HUES48 (cell line): Measurements from ENCODE around the gene SUSD6.

Source experiments
- H3K27ac ChIP-seq: one replicate; pipeline ENCODE4 v1.7.0; 2013; ENCODE audit warnings: low read depth, low read length, inconsistent platforms
- H3K27me3 ChIP-seq: 2 replicates; pipeline ENCODE4 v1.6.1; 2013; ENCODE audit warnings: mild to moderate bottlenecking, low read length; ENCODE audit not compliant: control insufficient read depth, insufficient read depth
- H3K36me3 ChIP-seq: 2 replicates; pipeline ENCODE4 v1.6.1; 2013; ENCODE audit warnings: low read length; ENCODE audit not compliant: control insufficient read depth, insufficient read depth
- H3K4me1 ChIP-seq: 2 replicates; pipeline ENCODE4 v1.6.1; 2013; ENCODE audit warnings: mild to moderate bottlenecking, low read length; ENCODE audit not compliant: control insufficient read depth, insufficient read depth
- H3K4me3 ChIP-seq: 2 replicates; pipeline ENCODE4 v1.5.1; 2013; ENCODE audit warnings: mild to moderate bottlenecking, low read depth, low read length
- H3K9ac ChIP-seq: 2 replicates; pipeline ENCODE4 v1.6.1; 2013; ENCODE audit warnings: mild to moderate bottlenecking, low read depth, low read length, moderate library complexity
- H3K9me3 ChIP-seq: 2 replicates; pipeline ENCODE4 v1.6.1; 2013; ENCODE audit warnings: low read length; ENCODE audit not compliant: control insufficient read depth, insufficient read depth

SUSD6 gene

DNA sequence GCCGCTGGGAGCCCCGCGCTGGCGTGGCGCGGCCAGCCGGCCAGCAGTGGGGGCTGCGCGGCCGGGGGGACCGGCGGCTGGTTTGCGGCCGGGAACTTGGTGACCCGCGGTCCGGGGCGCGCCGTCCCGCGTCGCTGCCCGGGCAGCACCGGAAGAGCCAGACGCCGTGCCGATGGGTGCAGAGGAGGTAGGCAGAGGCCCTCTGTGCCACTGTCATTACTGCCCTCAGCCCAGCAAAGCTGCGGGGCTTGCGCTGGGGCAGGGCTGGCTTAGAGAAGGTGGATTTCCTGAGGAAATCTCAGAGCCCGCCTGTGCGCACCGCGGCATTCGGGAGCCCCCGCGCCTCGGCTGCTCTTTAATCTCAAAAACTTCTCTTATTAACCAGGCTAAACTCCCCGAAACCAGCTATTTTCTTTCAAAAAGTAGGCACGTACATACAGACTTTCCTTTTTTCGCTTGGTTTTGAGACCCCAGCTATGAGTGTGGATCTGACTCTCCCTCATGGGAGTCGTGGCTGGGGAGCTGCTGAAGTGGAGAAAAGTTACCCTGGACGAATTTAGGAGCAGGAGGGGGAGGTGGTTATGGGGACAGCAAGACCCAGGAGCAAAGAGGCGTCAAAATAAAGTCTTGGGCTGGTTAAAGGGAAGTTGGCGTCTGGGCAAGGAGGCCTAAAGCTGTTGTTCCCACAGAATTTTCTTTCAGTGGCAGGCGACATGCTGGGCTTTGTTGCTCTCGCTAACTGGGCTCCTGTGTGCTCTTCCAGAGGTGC, 802 bp downstream of the SUSD6 start:
- H3K27ac ChIP-seq = peak overlapping the region; percentile 43
- peak overlapping the region; percentile 74 for H3K4me3 ChIP-seq
- H3K36me3 ChIP-seq = no peaks in the 10 kb centered on the region
- H3K9me3 ChIP-seq = no peaks in the 10 kb centered on the region
- H3K4me1 ChIP-seq = peaks cover 11% of the 10 kb centered on the region
- H3K9ac ChIP-seq = no peak overlapping the region
- peaks cover 7% of the 10 kb centered on the region; the same call in 1 of the 2 replicates for H3K27me3 ChIP-seq

DNA sequence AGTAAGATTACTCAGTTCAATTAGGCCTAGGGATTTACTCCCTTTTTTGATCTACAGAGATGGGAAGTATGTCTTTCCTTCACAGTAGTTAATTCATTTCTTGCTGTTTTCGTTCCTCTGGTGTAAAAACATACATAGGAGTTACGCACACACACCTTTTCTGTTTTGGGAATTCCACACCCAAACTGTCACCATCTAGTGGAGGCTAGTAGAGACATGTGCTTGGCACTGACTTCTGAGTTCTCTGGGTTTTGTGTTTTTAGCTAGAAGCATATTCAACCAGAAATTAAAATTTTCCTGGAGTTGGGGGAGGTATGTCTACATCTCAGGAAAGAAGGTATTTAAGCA, 1.4 kb downstream of the SUSD6 start:
- Histone ChIP-seq H3K9me3 (no peaks in the 10 kb centered on the region), H3K9ac (no peak overlapping the region), H3K36me3 (no peaks in the 10 kb centered on the region), H3K4me3 (peak overlapping the region; percentile 74), H3K4me1 (peaks cover 11% of the 10 kb centered on the region), H3K27me3 (peaks cover 7% of the 10 kb centered on the region; the same call in 1 of the 2 replicates), H3K27ac (peak overlapping the region; percentile 43)

DNA sequence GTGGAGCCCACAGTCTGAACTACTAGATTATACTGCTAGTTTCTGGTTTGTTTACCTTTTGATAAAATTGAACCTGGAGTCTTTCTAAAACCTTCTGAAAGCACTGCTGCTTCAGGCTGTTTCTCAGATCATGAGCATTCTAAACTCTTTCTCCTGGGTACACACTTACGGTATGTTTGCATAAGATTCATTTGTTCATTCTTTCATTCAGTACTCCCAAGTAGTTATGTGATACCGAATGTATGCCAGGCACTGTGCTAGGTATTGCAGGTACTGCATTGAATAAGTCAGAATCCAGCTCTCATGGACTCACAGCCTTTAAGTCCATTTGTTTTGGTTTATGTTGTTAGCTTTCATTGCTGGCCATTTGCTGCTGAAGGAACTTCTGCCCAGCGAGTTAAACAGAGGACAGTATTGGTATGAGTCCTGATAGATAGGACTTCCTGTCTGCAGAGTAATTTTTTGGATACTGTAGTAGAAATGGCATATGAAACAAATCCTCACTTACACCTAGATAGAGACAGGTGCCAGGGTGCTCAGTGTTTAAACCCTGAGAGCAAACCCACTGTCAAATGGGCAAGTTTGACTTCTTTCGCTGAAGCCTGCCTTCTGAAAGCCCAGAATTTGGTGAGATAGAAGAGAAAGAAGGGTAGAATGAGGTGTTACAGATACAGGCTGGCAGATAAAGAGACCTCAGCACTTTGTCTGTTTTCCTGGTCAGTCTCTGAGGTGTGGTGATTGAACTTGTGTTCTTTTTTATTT, 2.1 kb downstream of the SUSD6 start:
- H3K9me3 ChIP-seq = no peaks in the 10 kb centered on the region
- peaks cover 11% of the 10 kb centered on the region for H3K4me1 ChIP-seq
- H3K27ac ChIP-seq = no peak overlapping the region
- H3K9ac ChIP-seq = no peak overlapping the region
- no peak overlapping the region for H3K4me3 ChIP-seq
- no peaks in the 10 kb centered on the region for H3K36me3 ChIP-seq
- H3K27me3 ChIP-seq = peaks cover 7% of the 10 kb centered on the region; the same call in 1 of the 2 replicates

DNA sequence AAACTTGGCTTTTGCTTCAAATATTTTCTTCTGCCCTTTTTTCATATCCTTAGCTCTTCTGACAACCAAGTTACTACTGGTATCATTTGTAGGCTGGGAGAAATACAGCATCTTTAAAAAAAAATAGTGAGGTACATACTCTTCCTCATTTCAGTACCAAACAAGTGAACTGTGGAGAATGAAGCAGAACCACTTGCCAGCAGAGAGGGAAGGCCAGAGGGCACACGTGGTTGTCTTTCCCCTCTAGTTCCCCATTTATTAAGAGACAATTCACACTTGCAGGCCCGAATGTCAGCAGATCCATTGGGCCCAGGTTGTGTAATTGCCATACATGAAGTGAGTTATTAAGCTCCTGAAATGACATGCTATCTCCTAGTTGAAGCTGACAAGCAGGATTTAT, 3.2 kb downstream of the SUSD6 start:
- H3K36me3 ChIP-seq = no peaks in the 10 kb centered on the region
- peaks cover 11% of the 10 kb centered on the region for H3K4me1 ChIP-seq
- no peak overlapping the region for H3K4me3 ChIP-seq
- peaks cover 7% of the 10 kb centered on the region; the same call in 1 of the 2 replicates for H3K27me3 ChIP-seq
- no peaks in the 10 kb centered on the region for H3K9me3 ChIP-seq
- no peak overlapping the region for H3K27ac ChIP-seq
- H3K9ac ChIP-seq = no peak overlapping the region

DNA sequence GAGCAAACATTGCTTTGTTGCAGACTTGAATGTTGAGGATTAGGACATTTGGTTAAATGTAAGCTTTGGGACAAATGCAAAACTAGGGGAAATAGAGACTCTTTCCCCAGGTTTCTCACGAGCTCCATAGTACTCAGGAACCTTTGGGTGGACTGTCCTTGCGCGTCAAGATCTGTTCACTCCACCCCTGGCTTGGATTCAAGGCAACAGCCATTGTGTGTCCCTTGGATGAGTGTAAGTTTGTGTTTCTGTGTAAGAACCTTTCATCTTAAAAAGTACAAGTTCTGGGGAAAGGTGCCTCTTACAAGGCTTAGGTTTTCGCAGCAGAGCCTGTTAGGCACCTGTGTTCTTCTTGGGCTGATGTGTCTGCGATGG, 3.7 kb downstream of the SUSD6 start:
- peaks cover 11% of the 10 kb centered on the region for H3K4me1 ChIP-seq
- peaks cover 7% of the 10 kb centered on the region; the same call in 1 of the 2 replicates for H3K27me3 ChIP-seq
- no peaks in the 10 kb centered on the region for H3K9me3 ChIP-seq
- H3K36me3 ChIP-seq = no peaks in the 10 kb centered on the region
- no peak overlapping the region for H3K9ac ChIP-seq
- H3K4me3 ChIP-seq = no peak overlapping the region
- H3K27ac ChIP-seq = no peak overlapping the region

DNA sequence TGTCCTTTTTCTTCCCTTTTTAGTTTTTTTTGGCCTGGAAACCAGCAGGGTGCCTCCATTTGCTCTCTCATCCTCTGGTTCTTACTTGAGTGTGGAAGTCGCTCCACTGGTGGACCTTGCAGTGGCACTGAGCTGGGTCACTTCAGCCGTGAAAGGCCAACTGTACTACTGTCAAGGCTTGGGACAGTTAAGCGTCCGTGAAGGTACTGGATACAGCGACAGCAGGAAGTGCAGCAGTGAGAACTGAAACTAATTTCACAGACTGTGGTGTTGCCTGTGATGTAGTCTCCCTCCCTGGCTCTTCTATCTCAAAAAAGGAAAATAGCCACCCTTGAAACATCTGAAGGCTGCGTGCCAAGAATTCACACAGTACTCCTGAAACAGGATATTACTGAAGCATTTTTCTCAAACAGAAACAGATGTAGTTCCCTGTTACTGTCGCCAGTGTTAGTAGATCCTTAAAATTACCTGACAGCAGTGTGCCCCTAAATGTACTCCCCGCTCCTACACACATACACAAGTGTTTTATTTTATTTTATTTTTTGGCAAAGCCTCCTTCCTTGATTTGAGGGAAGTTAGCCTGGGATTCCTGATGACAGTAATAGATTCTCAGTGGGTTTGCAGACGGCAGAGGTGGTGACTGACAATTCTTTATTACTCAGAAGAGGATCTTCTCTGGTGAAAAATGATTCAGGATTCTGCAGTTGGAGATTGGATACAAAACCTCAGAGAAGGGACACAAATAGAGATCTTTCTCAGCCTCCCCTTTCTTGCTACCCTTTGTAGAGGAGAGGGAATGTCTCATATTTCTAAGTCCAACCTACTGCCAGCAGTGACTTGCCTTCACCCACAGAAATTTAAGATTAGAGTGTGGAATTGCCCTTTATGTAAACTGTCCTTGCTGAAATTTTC, 4.4 kb downstream of the SUSD6 start:
- peaks cover 4% of the 10 kb centered on the region for H3K4me1 ChIP-seq
- no peak overlapping the region for H3K4me3 ChIP-seq
- no peaks in the 10 kb centered on the region for H3K9me3 ChIP-seq
- H3K27me3 ChIP-seq = peaks cover 7% of the 10 kb centered on the region; the same call in 1 of the 2 replicates
- no peak overlapping the region for H3K27ac ChIP-seq
- no peaks in the 10 kb centered on the region for H3K36me3 ChIP-seq
- H3K9ac ChIP-seq = no peak overlapping the region

DNA sequence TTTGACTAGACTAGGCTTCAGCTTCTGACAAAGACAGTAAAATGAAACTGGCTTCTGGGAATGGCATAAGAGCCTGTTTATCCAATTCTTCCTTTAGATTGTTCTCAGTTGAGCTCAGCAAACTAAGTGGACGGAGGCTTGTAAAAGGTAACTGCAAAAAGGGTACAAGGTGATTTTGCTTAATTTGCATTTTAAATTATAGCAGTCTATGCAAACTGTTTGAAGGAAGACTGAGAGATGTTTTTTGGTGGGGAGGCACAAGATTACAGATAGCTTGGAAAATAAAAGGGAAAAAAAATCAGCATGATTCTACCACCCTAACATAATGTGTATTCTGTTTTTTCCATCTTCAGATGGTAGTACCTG, 5.0 kb downstream of the SUSD6 start:
- H3K9ac ChIP-seq = no peak overlapping the region
- no peaks in the 10 kb centered on the region for H3K36me3 ChIP-seq
- no peak overlapping the region for H3K4me3 ChIP-seq
- H3K27me3 ChIP-seq = peaks cover 7% of the 10 kb centered on the region; the same call in 1 of the 2 replicates
- H3K9me3 ChIP-seq = no peaks in the 10 kb centered on the region
- H3K27ac ChIP-seq = no peak overlapping the region
- H3K4me1 ChIP-seq = 0 out of 2 replicates have a peak, but pooled peaks cover 4% of the 10 kb centered on the region

DNA sequence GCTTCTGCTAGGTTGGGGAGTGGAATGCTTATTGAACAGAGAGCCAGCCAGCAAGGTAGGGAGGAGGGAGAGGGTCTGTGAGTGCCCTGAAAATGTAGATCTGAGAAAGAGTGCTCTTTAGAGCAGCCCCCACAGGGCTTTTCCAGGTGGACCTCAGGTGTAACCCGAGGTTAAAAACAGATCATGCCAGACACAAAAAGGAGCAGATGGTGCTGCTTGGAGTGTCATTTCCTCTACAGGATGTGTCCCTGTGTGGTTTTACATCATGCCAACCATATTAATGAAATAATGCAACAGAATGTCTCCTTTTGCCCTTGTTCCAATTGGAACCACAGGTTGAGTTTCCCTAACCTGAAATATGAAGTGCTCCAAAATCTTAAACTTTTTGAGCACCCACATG, 6.4 kb downstream of the SUSD6 start:
- Histone ChIP-seq H3K4me3 (no peak overlapping the region), H3K9me3 (no peaks in the 10 kb centered on the region), H3K4me1 (0 out of 2 replicates have a peak, but pooled peaks cover 1% of the 10 kb centered on the region), H3K9ac (no peak overlapping the region), H3K27ac (no peak overlapping the region), H3K27me3 (no peaks in the 10 kb centered on the region), H3K36me3 (no peaks in the 10 kb centered on the region)

DNA sequence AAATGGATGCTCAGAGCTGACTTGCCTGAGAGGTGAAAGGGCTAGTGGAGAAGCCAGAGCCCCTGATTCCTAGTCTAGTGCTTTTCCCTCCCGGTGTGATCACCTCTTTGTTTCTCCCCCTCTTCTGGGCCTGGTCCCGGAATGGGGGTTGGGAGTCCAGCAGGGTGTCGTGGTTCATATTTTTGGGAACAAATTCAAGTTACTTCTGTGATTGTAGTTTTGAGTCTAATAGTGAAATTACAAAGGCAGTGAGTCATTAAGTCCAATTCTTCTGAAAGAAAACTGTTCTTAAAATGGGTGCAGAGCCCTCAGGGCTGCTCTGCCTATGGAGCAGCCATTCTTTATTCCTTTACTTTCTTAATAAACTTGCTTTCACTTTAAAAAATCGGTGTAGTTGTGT, 7.6 kb downstream of the SUSD6 start:
- Histone ChIP-seq H3K9ac (no peak overlapping the region), H3K27ac (no peak overlapping the region), H3K4me3 (no peak overlapping the region), H3K36me3 (no peaks in the 10 kb centered on the region), H3K27me3 (no peaks in the 10 kb centered on the region), H3K9me3 (no peaks in the 10 kb centered on the region), H3K4me1 (no peaks in the 10 kb centered on the region)

DNA sequence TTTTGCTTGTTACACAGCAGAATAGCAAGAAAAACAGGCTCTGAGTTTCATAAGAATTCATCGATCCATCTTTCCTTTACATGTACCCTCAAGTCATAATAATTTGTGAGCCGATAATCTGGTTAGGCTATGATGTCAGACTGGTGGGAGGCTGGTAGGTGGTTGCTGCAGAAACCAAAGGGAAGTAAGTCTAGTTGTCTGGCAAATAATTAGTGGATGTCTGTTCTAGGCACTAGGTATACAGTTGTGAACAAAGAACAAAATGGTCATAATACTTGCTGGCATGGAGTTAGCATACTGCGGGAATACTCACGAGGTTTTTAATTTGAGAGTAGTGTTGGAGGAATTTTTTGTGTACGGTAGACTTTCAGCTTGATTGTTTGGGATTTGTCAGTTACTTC, 8.8 kb downstream of the SUSD6 start:
- no peaks in the 10 kb centered on the region for H3K9me3 ChIP-seq
- no peaks in the 10 kb centered on the region for H3K27me3 ChIP-seq
- no peak overlapping the region for H3K9ac ChIP-seq
- H3K4me1 ChIP-seq = no peaks in the 10 kb centered on the region
- no peaks in the 10 kb centered on the region for H3K36me3 ChIP-seq
- H3K4me3 ChIP-seq = no peak overlapping the region
- H3K27ac ChIP-seq = no peak overlapping the region
